Uterus (tissue), 2 donors: ENCODE results near the gene ANKFN1.

Experiments
- CTCF ChIP-seq, 4 experiments: fragments of 200-600 bp in 2 of 4; fragments of 450-650 bp in 2 of 4; sonication (generic) in 2 of 4; IDR thresholded peaks; one replicate each; pipeline ENCODE4 v1.5.1; 2016 to 2019; ENCODE audit warnings: antibody characterized with exemption in 4 of 4, mild to moderate bottlenecking in 2 of 4, moderate library complexity in 1 of 4
- POLR2A ChIP-seq, 2 donors: fragments of 450-650 bp; IDR thresholded peaks; one replicate each; pipeline ENCODE4 v1.6.1; 2016; ENCODE audit warnings: antibody characterized with exemption in 2 of 2, mild to moderate bottlenecking in 1 of 2, moderate library complexity in 1 of 2

- no peak for TF ChIP-seq CTCF (IDR thresholded peaks at IDR 0.05)
- TF ChIP-seq POLR2A (IDR thresholded peaks at IDR 0.05) = no peak
These were observed 172.7 kb downstream of the ANKFN1 start for GRCh38 chr17:56326001-56326359.
